K562 (cell line): Measurements from ENCODE around the gene ZMAT3. TPM values are rescaled to one million over a fixed set of nuclear protein-coding genes. Genes with fewer than 3 reads are reported as not detected.

ENCODE experiments used
- ATAC-seq: fragments of 200-7000 bp; cut with Tn5 transposase; 3 replicates; pipeline ENCODE4 v1.9.1; 2020; ENCODE audit warnings: moderate library complexity
- BruUV-seq: library from RNA; stranded (reverse); fragments of 400-500 nt; replicated peaks from 2 replicates; lab custom pipeline; 2021; lab: Mats Ljungman, UMichigan
- CTCF ChIA-PET: fragments of 300-600 bp; formaldehyde crosslinking; extraction: SDS; loops from one replicate; lab custom pipeline; 2021; ENCODE audit warnings: low intra/inter-chr PET ratio; lab: Yijun Ruan, JAX
- POLR2A ChIA-PET: fragments of 300-600, 350-650 bp; sonication (Branson Sonifier 250); formaldehyde crosslinking; extraction: SDS; loops from one replicate; lab custom pipeline; 2021; ENCODE audit warnings: antibody characterized with exemption, inconsistent platforms; lab: Yijun Ruan, JAX
- DNase-seq, 4 experiments: peaks; one replicate each; pipeline versions ENCODE4 v3.0.0 to v3.0.0-alpha.2; 2011 to 2018; ENCODE audit warnings: low spot score in 3 of 4, mixed read lengths in 3 of 4; ENCODE audit errors: extremely low read depth in 1 of 4
- FAIRE-seq: peaks from 2 replicates; lab custom pipeline; 2011; peaks lifted over from hg19 to GRCh38; lab: Jason Lieb, UNC
- H2AFZ ChIP-seq: 2 replicates; pipeline ENCODE4 v1.6.0; 2011; ENCODE audit warnings: low read depth, low read length, control low read depth, inconsistent platforms
- H3K27ac ChIP-seq: fragments of 200-600 bp; 3 replicates; pipeline ENCODE4 v1.8.0; 2011; ENCODE audit warnings: low read depth, mild to moderate bottlenecking, control low read depth, inconsistent platforms, low read length, moderate library complexity, mixed read lengths; ENCODE audit errors: extremely low read depth
- H3K27me3 ChIP-seq, 2 experiments: fragments of 300-600 bp in 1 of 2; 2 replicates in 1 of 2; 3 replicates in 1 of 2; pipeline versions ENCODE4 v1.6.0 to v1.8.0; 2011; ENCODE audit warnings: inconsistent platforms in 2 of 2, low read length in 2 of 2, mild to moderate bottlenecking in 1 of 2, mixed read lengths in 1 of 2, moderate library complexity in 1 of 2; ENCODE audit not compliant: control insufficient read depth in 2 of 2, insufficient read depth in 2 of 2
- H3K36me3 ChIP-seq: fragments of 300-600 bp; 3 replicates; pipeline ENCODE4 v1.8.0; 2011; ENCODE audit warnings: mild to moderate bottlenecking, low read length, inconsistent platforms; ENCODE audit not compliant: control insufficient read depth, insufficient read depth
- H3K4me1 ChIP-seq, 2 experiments: fragments of 200-600 bp in 1 of 2; replicated peaks in 1 of 2; 2 replicates in 1 of 2; 3 replicates in 1 of 2; pipeline versions ENCODE4 v1.5.1 to v1.8.0; 2011; ENCODE audit warnings: inconsistent platforms in 2 of 2, low read length in 2 of 2, mild to moderate bottlenecking in 1 of 2, mixed read lengths in 1 of 2, moderate library complexity in 1 of 2; ENCODE audit not compliant: control insufficient read depth in 2 of 2, insufficient read depth in 2 of 2
- H3K4me2 ChIP-seq: 2 replicates; pipeline ENCODE4 v1.6.1; 2011; ENCODE audit warnings: low read length, control low read depth, inconsistent platforms, mixed read lengths; ENCODE audit not compliant: insufficient read depth
- H3K4me3 ChIP-seq: fragments of 200-600 bp; sonication (generic), shearing (Covaris generic); 2 replicates; pipeline ENCODE4 v1.5.1; 2016; ENCODE audit warnings: control low read depth, inconsistent platforms
- H3K79me2 ChIP-seq: fragments of 200-600 bp; 3 replicates; pipeline ENCODE4 v1.8.0; 2011; ENCODE audit warnings: low read length, inconsistent platforms; ENCODE audit not compliant: control insufficient read depth, insufficient read depth
- H3K9ac ChIP-seq, 2 experiments: 2 replicates each; pipeline versions ENCODE4 v1.6.0 to v1.6.1; 2011; ENCODE audit warnings: low read depth in 2 of 2, low read length in 2 of 2, control low read depth in 1 of 2, inconsistent platforms in 1 of 2, mild to moderate bottlenecking in 1 of 2, mixed read lengths in 1 of 2; ENCODE audit not compliant: insufficient read depth in 1 of 2
- H3K9me1 ChIP-seq: one replicate; pipeline ENCODE4 v1.6.0; 2011; ENCODE audit warnings: inconsistent platforms, mild to moderate bottlenecking, low read length, moderate library complexity; ENCODE audit not compliant: control insufficient read depth, insufficient read depth
- H3K9me3 ChIP-seq: replicated peaks from 2 replicates; pipeline ENCODE4 v1.5.1; 2011; ENCODE audit warnings: low read depth, low read length, inconsistent platforms; ENCODE audit not compliant: control insufficient read depth, insufficient read depth
- H4K20me1 ChIP-seq: replicated peaks from 2 replicates; pipeline ENCODE4 v1.6.1; 2011; ENCODE audit warnings: low read length, inconsistent platforms, mixed read lengths; ENCODE audit not compliant: control insufficient read depth, insufficient read depth
- MEF2A ChIP-seq: IDR thresholded peaks from 2 replicates; pipeline ENCODE4 v1.6.1; 2011; ENCODE audit warnings: low read depth, mild to moderate bottlenecking, low read length, moderate library complexity; ENCODE audit not compliant: control insufficient read depth
- SMARCE1 ChIP-seq: fragments of 450-650 bp; IDR thresholded peaks from 2 replicates; pipeline ENCODE4 v1.7.1; 2016; ENCODE audit warnings: mild to moderate bottlenecking
- WGBS: fragments of 100-300 bp; shearing (Covaris generic); methylation state at CpG from one replicate; pipeline ENCODE4 v1.1.6; 2016; ENCODE audit warnings: low coverage, mixed read lengths; ENCODE audit not compliant: insufficient coverage; ENCODE audit errors: missing lambda C conversion rate; 5-methylcytosine and 5-hydroxymethylcytosine counted together
- in situ Hi-C: fragments of 300-500 bp; cut with MboI; formaldehyde crosslinking; loops from 4 replicates; pipeline ENCODE4 v1.15.0; 2018; ENCODE audit warnings: inconsistent platforms, mixed read lengths
- intact Hi-C: fragments of 100-400 bp; cut with micrococcal nuclease; formaldehyde crosslinking; loops from 2 replicates; pipeline ENCODE4 v1.14.2; 2022
- polyA plus RNA-seq, 8 experiments: library from polyadenylated mRNA; depleted of rRNA in 4 of 8; stranded (reverse) in 5 of 8; unstranded in 3 of 8; fragments of >200 nt; fragmentation: Nextera tagmentation in 2 of 8; fragmentation: Illumina TruSeq in 1 of 8; extraction: Ambion mirVana in 2 of 8; extraction: Trizol in 1 of 8; gene quantifications; 2 replicates each; pipeline versions ENCODE4 v1.2.1 to v1.2.3, GENCODE V29; 2011 to 2014; ENCODE audit warnings: inconsistent platforms in 1 of 8, missing spikeins in 1 of 8
- total RNA-seq, 7 experiments: library from RNA; depleted of rRNA in 6 of 7; stranded (reverse); fragments of >200 nt in 6 of 7; fragmentation: Illumina TruSeq in 2 of 7; extraction: Trizol in 2 of 7; gene quantifications; 2 replicates each; pipeline versions ENCODE4 v1.2.1 to v1.2.3, GENCODE V29; 2011 to 2021; ENCODE audit warnings: low replicate concordance in 1 of 7
- TF ChIP-seq, protein P1 (sequence below), 2 experiments: fragments of 450-650 bp in 1 of 2; IDR thresholded peaks; 2 replicates each; pipeline ENCODE4 v1.6.1; 2011 to 2017; ENCODE audit warnings: low read depth in 2 of 2, antibody characterized with exemption in 1 of 2, borderline replicate concordance in 1 of 2, low read length in 1 of 2, mild to moderate bottlenecking in 1 of 2, mixed read lengths in 1 of 2; ENCODE audit not compliant: control insufficient read depth in 1 of 2

The ZMAT3 gene
- total and polyA plus RNA-seq, 9 of the 15 experiments (the other 6 are each of a cell fraction or from before 2014, with no cell fraction given): 0.87 to 5.1 (median 3.9) TPM

- FAIRE-seq (no peak), DNase-seq (no peak)
- POLR2A ChIA-PET: no interaction called here
Measured at GRCh38 chr3:178989821-178990220, 81.8 kb downstream of the ZMAT3 start.

More at GRCh38 chr3:178989821-178990220, 81.8 kb downstream of the ZMAT3 start:
- Histone ChIP-seq H3K27ac (no peak overlapping the region), H3K9me1 (no peaks in the 10 kb centered on the region), H3K36me3 (no peaks in the 10 kb centered on the region), H3K4me1 (no peaks in the 10 kb centered on the region), H2AFZ (no peak overlapping the region), H3K27me3 (no peaks in the 10 kb centered on the region), H3K79me2 (no peaks in the 10 kb centered on the region), H3K4me3 (no peak overlapping the region), H3K9me3 (peaks cover 5% of the 10 kb centered on the region; the same call in 1 of the 2 replicates), H3K9ac (no peak overlapping the region), H3K4me2 (no peak overlapping the region), H4K20me1 (no peaks in the 10 kb centered on the region)
- no peak for TF ChIP-seq MEF2A
- TF ChIP-seq, protein P1, sequence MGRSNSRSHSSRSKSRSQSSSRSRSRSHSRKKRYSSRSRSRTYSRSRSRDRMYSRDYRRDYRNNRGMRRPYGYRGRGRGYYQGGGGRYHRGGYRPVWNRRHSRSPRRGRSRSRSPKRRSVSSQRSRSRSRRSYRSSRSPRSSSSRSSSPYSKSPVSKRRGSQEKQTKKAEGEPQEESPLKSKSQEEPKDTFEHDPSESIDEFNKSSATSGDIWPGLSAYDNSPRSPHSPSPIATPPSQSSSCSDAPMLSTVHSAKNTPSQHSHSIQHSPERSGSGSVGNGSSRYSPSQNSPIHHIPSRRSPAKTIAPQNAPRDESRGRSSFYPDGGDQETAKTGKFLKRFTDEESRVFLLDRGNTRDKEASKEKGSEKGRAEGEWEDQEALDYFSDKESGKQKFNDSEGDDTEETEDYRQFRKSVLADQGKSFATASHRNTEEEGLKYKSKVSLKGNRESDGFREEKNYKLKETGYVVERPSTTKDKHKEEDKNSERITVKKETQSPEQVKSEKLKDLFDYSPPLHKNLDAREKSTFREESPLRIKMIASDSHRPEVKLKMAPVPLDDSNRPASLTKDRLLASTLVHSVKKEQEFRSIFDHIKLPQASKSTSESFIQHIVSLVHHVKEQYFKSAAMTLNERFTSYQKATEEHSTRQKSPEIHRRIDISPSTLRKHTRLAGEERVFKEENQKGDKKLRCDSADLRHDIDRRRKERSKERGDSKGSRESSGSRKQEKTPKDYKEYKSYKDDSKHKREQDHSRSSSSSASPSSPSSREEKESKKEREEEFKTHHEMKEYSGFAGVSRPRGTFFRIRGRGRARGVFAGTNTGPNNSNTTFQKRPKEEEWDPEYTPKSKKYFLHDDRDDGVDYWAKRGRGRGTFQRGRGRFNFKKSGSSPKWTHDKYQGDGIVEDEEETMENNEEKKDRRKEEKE (IDR thresholded peaks at IDR 0.05; ENCODE audit: borderline replicate concordance in 1 of 2, control insufficient read depth in 1 of 2, low read depth in 2 of 2, low read length in 1 of 2): no peak
- TF ChIP-seq SMARCE1: no peak
- CTCF ChIA-PET: no interaction called here
- intact Hi-C loops: no loop called here
- no peak for ATAC-seq
- BruUV-seq: no TSS peak
- in situ Hi-C loops: no loop called here
- 8% methylated on average over 1 of the region's 1 CpG for WGBS
